22Rv1 (cell line): Measurements from ENCODE around the gene GDI2.

Experiments
- CTCF ChIP-seq: fragments of 450-650 bp; IDR thresholded peaks from 2 replicates; pipeline ENCODE4 v1.5.1; 2017; ENCODE audit warnings: mild to moderate bottlenecking
- ZFX ChIP-seq: fragments of 450-650 bp; IDR thresholded peaks from 2 replicates; pipeline ENCODE4 v1.6.1; 2017; ENCODE audit warnings: antibody characterized with exemption, borderline replicate concordance

DNA sequence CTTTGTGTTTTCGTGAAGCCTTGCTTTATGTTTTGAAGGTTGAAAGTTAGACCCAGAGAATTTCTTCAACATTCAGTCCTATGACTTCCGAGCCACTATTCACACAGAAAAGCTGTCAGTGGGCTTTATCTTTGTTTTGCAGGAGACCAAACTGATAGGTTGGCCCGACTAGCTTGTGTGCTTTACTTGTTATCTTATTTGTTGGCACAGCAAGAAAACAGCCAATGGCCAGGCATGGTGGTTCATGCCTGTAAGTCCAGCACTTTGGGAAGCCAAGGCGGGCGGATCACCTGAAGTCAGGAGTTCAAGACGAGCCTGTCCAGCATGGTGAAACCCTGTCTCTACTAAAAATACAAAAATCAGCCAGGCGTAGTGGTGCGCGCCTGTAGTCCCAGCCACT, 16.0 kb upstream of the GDI2 start:
- TF ChIP-seq CTCF (no peak), ZFX (no peak)
